Natural killer cell treated with Interleukin-12 subunit alpha and Interleukin-12 subunit beta and Interleukin-15 and Interleukin-18, amount 100 ng/mL, for 72 hours (primary cell): ENCODE measurements around the gene DEFB129. TPM values are rescaled to one million over a fixed set of nuclear protein-coding genes. Genes with fewer than 3 reads are reported as not detected.
A peak's percentile ranks its signal among the peaks of the same experiment; 100 is the strongest.
"Not testable (repeated sequence)": the region's sequence is repeated elsewhere in the genome, so short reads cannot be mapped to it uniquely, and the experiment has no call there.

Experiments used
- ATAC-seq, 2 donors: fragments of 150-1000 bp; cut with Tn5 transposase in 1 of 2; sonication (Bioruptor Pico), chemical (Tn5 transposase) in 1 of 2; 2 replicates each; pipeline ENCODE4 v1.10.0; 2021
- DNase-seq: peaks from one replicate; pipeline ENCODE4 v3.0.0; 2022; ENCODE audit warnings: low spot score
- H3K27ac Mint-ChIP-seq, 2 donors: 1 replicate in 1 of 2; 2 replicates in 1 of 2; pipeline ENCODE4 v1.8.0; 2022; ENCODE audit warnings: mixed read lengths in 2 of 2, mild to moderate bottlenecking in 1 of 2, moderate library complexity in 1 of 2
- H3K27me3 Mint-ChIP-seq, 2 donors: 1 replicate in 1 of 2; 2 replicates in 1 of 2; pipeline ENCODE4 v1.8.0; 2022; ENCODE audit warnings: mixed read lengths in 2 of 2
- H3K36me3 Mint-ChIP-seq: one replicate; pipeline ENCODE4 v1.8.0; 2022; ENCODE audit warnings: mixed read lengths
- H3K4me1 Mint-ChIP-seq, 2 donors: 1 replicate in 1 of 2; 2 replicates in 1 of 2; pipeline ENCODE4 v1.8.0; 2022; ENCODE audit warnings: low read depth in 2 of 2, mixed read lengths in 2 of 2, mild to moderate bottlenecking in 1 of 2
- H3K4me3 Mint-ChIP-seq: one replicate; pipeline ENCODE4 v1.8.0; 2022; ENCODE audit warnings: mixed read lengths
- H3K9me3 Mint-ChIP-seq: 2 replicates; pipeline ENCODE4 v1.8.0; 2022; ENCODE audit warnings: mixed read lengths
- total RNA-seq, 2 donors: library from RNA; stranded (reverse); gene quantifications; one replicate each; pipeline ENCODE4 v1.2.3, GENCODE V29; 2022

DEFB129 gene
- total RNA-seq, result not detected

GRCh38 chr20:226958-227357 is at the start of gene DEFB129:
DEFB129 (plus strand) TSS chr20:227258; CDS start chr20:227289, 31 bp downstream.
- Mint-ChIP-seq H3K27me3 (peaks cover 21 to 40% of the 10 kb centered on the region in 2 donors), H3K4me1 (no peaks in the 10 kb centered on the region), H3K9me3 (no peaks in the 10 kb centered on the region), H3K27ac (no peak within 1 kb of the TSS), H3K4me3 (no peak within 1 kb of the TSS), H3K36me3 (no peaks in the 10 kb centered on the region)
- DNase-seq (no peak), ATAC-seq (no peak)

- peaks cover 49 to 68% of the 10 kb centered on the region in 2 donors for H3K27me3 Mint-ChIP-seq
- H3K4me3 Mint-ChIP-seq, result no peak overlapping the region
- no peak overlapping the region for H3K27ac Mint-ChIP-seq
- no peaks in the 10 kb centered on the region for H3K9me3 Mint-ChIP-seq
- ATAC-seq, result no peak
- H3K4me1 Mint-ChIP-seq, result peaks cover 0 to 11% of the 10 kb centered on the region in 2 donors
- DNase-seq, result no peak
- peaks cover 6% of the 10 kb centered on the region for H3K36me3 Mint-ChIP-seq
These were observed 42.8 kb upstream of the DEFB129 start for GRCh38 chr20:184288-184687.

- H3K36me3 Mint-ChIP-seq, result peaks cover 6% of the 10 kb centered on the region
- H3K4me3 Mint-ChIP-seq, result no peak overlapping the region
- H3K4me1 Mint-ChIP-seq, result peaks cover 0 to 11% of the 10 kb centered on the region in 2 donors
- peaks cover 51 to 65% of the 10 kb centered on the region in 2 donors for H3K27me3 Mint-ChIP-seq
- H3K9me3 Mint-ChIP-seq, result no peaks in the 10 kb centered on the region
- ATAC-seq (no peak), DNase-seq (no peak)
- H3K27ac Mint-ChIP-seq, result no peak overlapping the region
These were observed 39.3 kb upstream of the DEFB129 start for GRCh38 chr20:187733-188132.

- Mint-ChIP-seq H3K27me3 (peaks cover 37 to 46% of the 10 kb centered on the region in 2 donors), H3K4me1 (peaks cover 0 to 4% of the 10 kb centered on the region in 2 donors), H3K36me3 (peaks cover 4% of the 10 kb centered on the region), H3K9me3 (no peaks in the 10 kb centered on the region), H3K4me3 (no peak within 1 kb of the TSS), H3K27ac (no peak within 1 kb of the TSS)
- DNase-seq (no peak), ATAC-seq (no peak)
These were observed 37.4 kb upstream of the DEFB129 start, which contains the start of gene DEFB128 for GRCh38 chr20:189611-190010. DEFB128 (minus strand) TSS chr20:189711; CDS start chr20:189623, 88 bp downstream.

GRCh38 chr20:198225-198624 is 28.8 kb upstream of the DEFB129 start:
- no peaks in the 10 kb centered on the region for H3K9me3 Mint-ChIP-seq
- ATAC-seq, result no peak
- peaks cover 28 to 34% of the 10 kb centered on the region in 2 donors for H3K27me3 Mint-ChIP-seq
- no peaks in the 10 kb centered on the region for H3K36me3 Mint-ChIP-seq
- no peak overlapping the region for H3K27ac Mint-ChIP-seq
- H3K4me1 Mint-ChIP-seq, result no peaks in the 10 kb centered on the region
- H3K4me3 Mint-ChIP-seq, result no peak overlapping the region
- DNase-seq, result no peak

GRCh38 chr20:199996-200395 is 27.1 kb upstream of the DEFB129 start:
- DNase-seq (no peak), ATAC-seq (no peak)
- peaks cover 33 to 46% of the 10 kb centered on the region in 2 donors for H3K27me3 Mint-ChIP-seq
- no peaks in the 10 kb centered on the region for H3K9me3 Mint-ChIP-seq
- no peak overlapping the region for H3K4me3 Mint-ChIP-seq
- no peaks in the 10 kb centered on the region for H3K36me3 Mint-ChIP-seq
- no peak overlapping the region for H3K27ac Mint-ChIP-seq
- H3K4me1 Mint-ChIP-seq, result no peaks in the 10 kb centered on the region

- DNase-seq, ATAC-seq, H3K4me1 Mint-ChIP-seq: not testable (repeated sequence)
These were observed 23.4 kb upstream of the DEFB129 start for GRCh38 chr20:203630-204029.

GRCh38 chr20:208942-209566 is 18.0 kb upstream of the DEFB129 start:
- no peak for DNase-seq
- no peak overlapping the region for H3K4me3 Mint-ChIP-seq

More at GRCh38 chr20:203630-204029, 23.4 kb upstream of the DEFB129 start:
- not testable (repeated sequence) for H3K27ac Mint-ChIP-seq, H3K9me3 Mint-ChIP-seq, H3K4me3 Mint-ChIP-seq, H3K36me3 Mint-ChIP-seq
- H3K27me3 Mint-ChIP-seq, result peaks cover 20 to 40% of the 10 kb centered on the region in 2 donors

GRCh38 chr20:210809-211502 is 16.1 kb upstream of the DEFB129 start:
- no peak overlapping the region for H3K27ac Mint-ChIP-seq
- H3K9me3 Mint-ChIP-seq, result no peaks in the 10 kb centered on the region
- ATAC-seq, result no peak
- no peaks in the 10 kb centered on the region for H3K4me1 Mint-ChIP-seq
- peaks cover 8 to 9% of the 10 kb centered on the region in 2 donors for H3K27me3 Mint-ChIP-seq
- H3K36me3 Mint-ChIP-seq, result no peaks in the 10 kb centered on the region
- no peak overlapping the region for H3K4me3 Mint-ChIP-seq
- DNase-seq, result no peak

More at GRCh38 chr20:208942-209566, 18.0 kb upstream of the DEFB129 start:
- Mint-ChIP-seq H3K4me1 (no peaks in the 10 kb centered on the region), H3K9me3 (no peaks in the 10 kb centered on the region), H3K36me3 (no peaks in the 10 kb centered on the region), H3K27ac (no peak overlapping the region), H3K27me3 (peaks cover 11 to 22% of the 10 kb centered on the region in 2 donors)
- ATAC-seq, result peak; percentile 48 to 63

GRCh38 chr20:214383-214782 is 12.7 kb upstream of the DEFB129 start:
- no peak overlapping the region for H3K4me3 Mint-ChIP-seq
- H3K27ac Mint-ChIP-seq, result no peak overlapping the region
- H3K36me3 Mint-ChIP-seq, result no peaks in the 10 kb centered on the region
- H3K4me1 Mint-ChIP-seq, result no peaks in the 10 kb centered on the region
- no peak for ATAC-seq
- no peak for DNase-seq
- no peaks in the 10 kb centered on the region for H3K9me3 Mint-ChIP-seq
- H3K27me3 Mint-ChIP-seq, result peaks cover 17 to 31% of the 10 kb centered on the region in 2 donors

- Mint-ChIP-seq H3K4me1 (no peaks in the 10 kb centered on the region), H3K27me3 (peaks cover 29 to 45% of the 10 kb centered on the region in 2 donors), H3K9me3 (no peaks in the 10 kb centered on the region), H3K4me3 (no peak overlapping the region), H3K27ac (no peak overlapping the region), H3K36me3 (no peaks in the 10 kb centered on the region)
- no peak for ATAC-seq
- no peak for DNase-seq
These were observed 11.3 kb upstream of the DEFB129 start for GRCh38 chr20:215796-216195.

GRCh38 chr20:217266-217665 is 9.8 kb upstream of the DEFB129 start:
- H3K27ac Mint-ChIP-seq, result no peak overlapping the region
- no peaks in the 10 kb centered on the region for H3K36me3 Mint-ChIP-seq
- H3K9me3 Mint-ChIP-seq, result no peaks in the 10 kb centered on the region
- ATAC-seq, result no peak
- H3K27me3 Mint-ChIP-seq, result peaks cover 29 to 51% of the 10 kb centered on the region in 2 donors
- H3K4me1 Mint-ChIP-seq, result no peaks in the 10 kb centered on the region
- DNase-seq, result no peak
- H3K4me3 Mint-ChIP-seq, result no peak overlapping the region

- H3K36me3 Mint-ChIP-seq, result no peaks in the 10 kb centered on the region
- no peak overlapping the region for H3K27ac Mint-ChIP-seq
- H3K9me3 Mint-ChIP-seq, result no peaks in the 10 kb centered on the region
- H3K27me3 Mint-ChIP-seq, result peaks cover 36 to 61% of the 10 kb centered on the region in 2 donors
- DNase-seq, result no peak
- no peaks in the 10 kb centered on the region for H3K4me1 Mint-ChIP-seq
- no peak for ATAC-seq
- H3K4me3 Mint-ChIP-seq, result no peak overlapping the region
These were observed 7.6 kb upstream of the DEFB129 start for GRCh38 chr20:219290-220115.
